ENCODE results near the gene GTF2B.
"Not testable (repeated sequence)": the region's sequence is repeated elsewhere in the genome, so short reads cannot be mapped to it uniquely, and the experiment has no call there.

GTF2B gene, protein sequence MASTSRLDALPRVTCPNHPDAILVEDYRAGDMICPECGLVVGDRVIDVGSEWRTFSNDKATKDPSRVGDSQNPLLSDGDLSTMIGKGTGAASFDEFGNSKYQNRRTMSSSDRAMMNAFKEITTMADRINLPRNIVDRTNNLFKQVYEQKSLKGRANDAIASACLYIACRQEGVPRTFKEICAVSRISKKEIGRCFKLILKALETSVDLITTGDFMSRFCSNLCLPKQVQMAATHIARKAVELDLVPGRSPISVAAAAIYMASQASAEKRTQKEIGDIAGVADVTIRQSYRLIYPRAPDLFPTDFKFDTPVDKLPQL

DNA sequence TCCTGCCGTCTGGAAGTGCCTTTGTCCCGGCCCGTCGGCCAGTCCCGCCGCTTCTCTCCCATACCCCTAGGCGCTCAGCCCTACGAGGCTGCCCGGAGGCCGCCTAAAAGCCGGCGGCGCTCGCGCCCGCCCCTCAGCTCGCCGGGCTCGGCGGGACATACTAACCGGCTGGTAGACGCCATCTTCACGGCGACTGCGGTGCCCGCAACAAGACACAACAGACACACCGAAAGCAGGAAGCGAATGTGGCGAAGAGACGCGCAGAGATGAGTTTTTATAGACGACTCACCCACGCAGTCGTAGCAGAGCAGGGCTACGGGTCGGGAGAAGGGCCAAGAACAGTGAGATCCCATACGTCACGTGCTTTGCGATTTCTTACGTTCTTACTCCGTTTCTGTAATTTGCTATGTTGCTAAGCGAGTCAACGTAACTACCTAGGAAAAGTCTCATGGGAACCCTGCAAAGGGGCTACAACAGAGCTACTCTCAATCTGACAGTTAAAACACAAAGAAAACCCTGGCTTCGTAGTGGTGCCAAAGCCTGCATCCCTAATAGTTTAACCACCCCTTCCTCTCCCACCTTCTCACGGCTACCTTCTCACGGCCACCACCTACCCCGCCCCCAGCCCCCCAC lies at the start of gene GTF2B:
TSS of gene GTF2B (minus strand) at position 250 of the 633 bp plus-strand sequence. CDS start at position 182, 68 bp downstream.
- DNase-seq, result peak; percentile 94

DNA sequence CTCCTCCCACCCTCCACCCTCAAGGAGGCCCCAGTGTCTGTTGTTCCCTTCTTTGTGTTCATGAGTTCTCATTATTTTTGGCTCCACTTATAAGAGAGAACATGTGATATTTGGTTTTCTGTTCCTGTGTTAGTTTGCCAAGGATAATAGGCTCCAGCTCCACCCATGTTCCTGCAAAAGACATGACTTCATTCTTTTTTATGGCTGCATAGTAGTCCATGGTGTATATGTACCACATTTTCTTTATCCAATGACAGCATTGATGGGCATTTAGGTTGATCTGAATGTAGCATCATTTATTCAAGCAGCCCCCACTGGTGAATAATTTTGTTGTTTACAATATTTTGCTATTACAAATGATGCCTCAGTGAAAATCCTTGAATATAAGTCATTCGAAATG lies 47.2 kb upstream of the GTF2B start:
- not testable (repeated sequence) for DNase-seq

- no peak for DNase-seq
These were observed 45.5 kb upstream of the GTF2B start for GRCh38 chr1:88936760-88937342.

DNA sequence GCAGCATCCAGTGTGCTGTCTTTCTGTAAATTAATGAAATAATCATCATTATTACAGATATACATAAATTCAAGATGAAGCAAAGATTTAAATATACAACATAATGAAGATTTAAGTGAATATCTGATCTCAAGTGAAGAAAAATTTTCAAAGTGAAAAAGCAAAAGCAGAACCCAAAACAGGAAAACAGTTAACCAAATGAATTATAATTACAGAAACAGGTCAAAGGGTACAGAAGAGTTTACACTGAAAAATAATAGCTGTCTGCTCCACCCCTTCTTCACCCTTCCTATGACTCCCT lies 44.8 kb upstream of the GTF2B start:
- DNase-seq, result no peak

DNA sequence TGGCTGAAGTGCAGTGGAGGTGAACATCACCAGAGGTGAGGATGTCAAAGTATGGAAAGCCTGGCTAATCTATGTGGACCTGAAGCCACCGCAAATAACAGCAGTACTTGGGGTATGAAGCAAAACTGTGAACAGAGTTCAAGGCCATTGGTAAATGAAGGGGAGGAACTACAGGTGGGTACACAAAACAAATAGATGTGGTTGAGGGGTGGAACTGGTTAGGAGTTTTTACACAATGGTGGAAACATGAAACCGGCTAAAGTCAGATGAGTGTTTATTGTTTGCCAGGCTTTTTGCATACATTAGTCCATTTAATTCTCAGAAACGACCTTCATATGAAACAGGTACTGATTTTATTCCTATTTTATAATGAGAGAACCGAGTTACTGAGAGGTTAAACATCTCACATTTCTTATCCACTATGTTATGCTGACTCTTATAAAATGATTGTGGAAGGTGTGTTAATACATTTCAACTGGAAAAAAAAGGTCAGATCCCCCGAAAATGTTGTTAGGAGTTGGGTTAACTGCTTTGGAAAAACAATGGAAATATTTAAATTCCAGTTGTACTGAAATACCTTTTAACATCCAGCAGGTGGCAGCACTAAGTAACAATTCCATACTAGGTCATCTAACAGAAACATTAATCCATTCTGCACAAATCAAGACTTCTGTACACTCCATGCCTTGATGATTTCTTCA lies 44.3 kb upstream of the GTF2B start:
- DNase-seq, result no peak

DNA sequence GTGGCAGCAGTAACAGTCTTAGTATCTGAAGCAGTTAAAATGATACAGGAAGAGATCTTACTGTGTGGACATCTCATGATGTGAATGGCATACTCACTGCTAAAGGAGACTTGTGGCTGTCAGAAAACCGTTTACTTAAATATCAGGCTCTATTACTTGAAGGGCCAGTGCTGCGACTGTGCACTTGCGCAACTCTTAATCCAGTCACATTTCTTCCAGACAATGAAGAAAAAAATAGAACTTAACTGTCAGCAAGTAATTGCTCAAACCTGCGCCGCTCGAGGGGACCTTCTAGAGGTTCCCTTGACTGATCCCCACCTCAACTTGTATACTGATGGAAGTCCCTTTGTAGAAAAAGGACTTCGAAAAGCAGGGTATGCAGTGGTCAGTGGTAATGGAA lies 38.8 kb upstream of the GTF2B start:
- DNase-seq, result not testable (repeated sequence)

DNA sequence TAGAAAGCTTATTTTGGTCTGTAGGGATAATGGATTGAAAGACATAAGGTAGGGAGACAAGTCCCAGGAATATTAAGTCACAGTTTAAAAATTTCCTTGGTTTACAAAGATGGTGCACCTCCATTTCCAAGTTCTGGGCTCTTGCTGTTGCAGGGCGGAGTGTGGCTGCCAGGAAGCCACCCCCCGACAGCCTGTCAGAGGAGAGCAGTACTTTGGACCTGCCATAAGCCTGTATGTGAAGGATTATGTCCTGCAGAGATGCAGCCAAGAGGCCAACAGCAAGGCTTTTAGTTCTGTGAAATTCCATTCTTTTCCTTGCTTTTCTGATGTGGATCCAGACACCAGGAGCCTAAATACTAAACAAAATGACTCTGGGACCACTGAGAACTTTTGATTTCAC lies 31.9 kb upstream of the GTF2B start:
- no peak for DNase-seq

DNA sequence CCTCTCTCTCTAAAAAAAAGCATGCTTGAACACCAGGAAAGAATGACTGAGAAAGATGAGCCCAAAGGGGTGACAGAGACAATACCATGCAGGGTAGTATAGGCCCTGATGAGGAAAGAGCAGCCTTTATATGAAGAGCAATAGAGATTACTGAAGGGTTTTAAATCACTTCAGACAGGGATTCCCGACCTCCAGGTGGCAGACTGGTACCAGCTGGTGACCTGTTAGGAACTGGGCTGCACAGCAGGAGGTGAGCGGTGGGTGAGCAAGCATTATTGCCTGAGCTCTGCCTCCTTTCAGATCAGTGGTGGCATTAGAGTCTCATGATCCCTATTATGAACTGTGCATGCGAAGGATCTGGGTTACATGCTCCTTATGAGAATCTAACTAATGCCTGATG lies 30.8 kb upstream of the GTF2B start:
- DNase-seq, result no peak

DNA sequence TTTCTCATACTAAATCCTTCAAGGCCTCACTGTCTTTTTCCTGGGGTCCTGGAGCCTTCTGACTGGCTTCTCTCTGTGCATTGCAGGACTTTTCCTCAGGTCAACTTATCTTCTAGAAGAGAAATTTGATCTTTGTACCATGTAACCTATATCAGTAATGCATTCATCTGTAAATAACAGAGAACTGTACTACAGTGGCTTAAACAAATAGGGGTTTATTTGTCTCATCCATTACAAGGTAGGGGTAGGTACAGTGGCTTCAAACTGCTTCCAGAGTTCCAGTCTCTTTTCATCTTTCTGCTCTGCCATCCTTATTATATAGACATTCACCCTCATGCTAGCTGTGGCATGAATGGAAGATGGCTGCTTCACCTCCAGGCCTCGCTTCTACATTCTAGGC lies 29.5 kb upstream of the GTF2B start:
- no peak for DNase-seq

- DNase-seq, result no peak
These were observed 26.1 kb upstream of the GTF2B start for GRCh38 chr1:88917321-88918025.

- DNase-seq, result no peak
These were observed 25.5 kb upstream of the GTF2B start for GRCh38 chr1:88916883-88917282.

DNA sequence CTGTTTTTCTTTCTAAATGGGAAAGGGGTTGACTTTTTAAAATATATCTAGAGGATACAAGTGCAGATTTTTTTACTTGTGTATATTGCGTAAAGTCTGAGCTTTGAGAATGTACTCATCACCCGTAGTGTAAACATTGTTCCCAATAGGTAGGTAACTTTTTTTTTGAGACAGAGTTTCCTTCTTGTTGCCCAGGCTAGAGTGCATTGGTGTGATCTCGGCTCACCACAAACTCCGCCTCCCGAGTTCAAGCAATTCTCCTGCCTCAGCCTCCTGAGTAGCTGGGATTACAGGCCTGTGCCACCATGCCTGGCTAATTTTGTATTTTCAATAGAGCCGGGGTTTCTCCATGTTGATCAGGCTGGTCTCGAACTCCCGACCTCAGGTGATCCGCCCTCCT lies 20.4 kb upstream of the GTF2B start:
- DNase-seq, result not testable (repeated sequence)

- DNase-seq, result no peak
These were observed 19.8 kb upstream of the GTF2B start for GRCh38 chr1:88911161-88911560.

GRCh38 chr1:88910401-88910800 lies 19.0 kb upstream of the GTF2B start:
- no peak for DNase-seq

GRCh38 chr1:88900883-88901282 lies 9.5 kb upstream of the GTF2B start:
- no peak for DNase-seq

DNA sequence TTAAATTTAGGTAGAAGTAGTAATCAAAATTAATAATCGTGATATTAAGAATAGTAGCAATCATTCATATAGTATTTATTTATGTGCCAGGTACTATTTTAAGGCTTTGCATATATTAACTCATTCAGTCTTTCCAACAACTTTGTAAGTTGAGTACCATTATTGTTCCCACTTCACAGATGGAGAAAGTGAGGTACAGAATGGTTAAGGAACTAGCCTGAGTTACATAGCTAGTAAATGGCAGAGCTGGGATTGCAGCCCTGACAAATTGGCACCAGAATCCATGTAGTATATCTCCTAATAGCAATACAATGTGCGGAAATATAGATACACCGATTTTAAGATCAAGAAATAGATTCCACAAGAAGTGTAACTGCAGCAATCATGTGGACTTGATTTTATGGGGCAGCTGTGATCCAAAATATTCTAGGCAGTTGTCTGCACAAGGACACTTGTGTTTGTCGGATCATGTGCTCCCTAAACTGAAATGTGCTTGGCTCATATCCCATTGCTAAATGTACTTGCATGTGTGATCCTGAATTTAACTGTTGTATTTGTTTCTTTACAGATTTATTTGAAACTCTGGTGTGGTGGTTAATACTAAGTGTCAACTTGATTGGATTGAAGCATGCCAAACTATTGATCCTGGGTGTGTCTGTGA lies 5.8 kb upstream of the GTF2B start:
- DNase-seq, result no peak

- no peak for DNase-seq
These were observed 1.1 kb upstream of the GTF2B start for GRCh38 chr1:88892357-88892877.

- DNase-seq, result no peak
These were observed 579 bp upstream of the GTF2B start for GRCh38 chr1:88891951-88892340.

- no peak for DNase-seq
These were observed 513 bp downstream of the GTF2B start for GRCh38 chr1:88890791-88891317.

GRCh38 chr1:88890131-88890530 lies 1.2 kb downstream of the GTF2B start:
- no peak for DNase-seq

DNA sequence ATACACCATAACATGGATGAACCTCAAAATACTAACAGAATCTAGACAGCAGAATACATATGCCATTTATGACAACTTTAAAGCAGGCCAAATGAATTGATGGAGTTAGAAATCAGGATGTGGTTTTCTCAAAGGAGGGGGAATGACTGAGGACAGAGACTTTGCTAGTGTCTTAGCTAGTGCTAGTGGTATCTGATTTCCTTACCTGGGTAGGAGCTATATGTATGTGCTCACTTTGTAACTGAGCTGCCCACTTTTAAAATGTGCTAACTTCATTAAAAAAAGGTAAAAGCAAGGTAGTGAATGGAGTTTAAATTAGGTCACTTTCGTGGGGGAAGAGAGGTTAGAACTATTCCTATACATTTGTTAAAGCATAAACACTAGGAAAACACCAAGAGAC lies 2.6 kb downstream of the GTF2B start:
- DNase-seq, result no peak

DNA sequence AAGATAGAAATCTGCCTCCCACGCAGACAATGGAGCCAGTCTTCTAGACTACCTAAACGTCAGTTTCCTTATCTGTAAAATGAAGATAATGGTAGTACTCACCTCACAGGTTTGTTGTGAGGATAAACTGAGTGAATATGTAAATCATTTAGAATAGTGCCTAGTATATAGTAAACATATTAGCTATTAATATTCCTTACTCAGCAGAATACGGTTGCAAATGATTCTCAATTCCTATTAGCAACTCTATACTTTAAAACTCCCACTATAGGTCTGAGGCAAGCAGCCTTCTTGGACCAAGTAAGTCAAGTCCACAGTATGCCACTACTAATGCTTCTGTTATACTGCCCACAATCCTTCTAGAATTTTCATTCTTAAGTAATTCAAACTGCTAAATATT lies 5.4 kb downstream of the GTF2B start:
- no peak for DNase-seq
